SIG-M5 (cell line): ENCODE data around the gene KIF26A.

ENCODE experiments used
- DNase-seq: peaks from one replicate; lab custom pipeline; 2025; lab: John Stamatoyannopoulos, UW

KIF26A gene

GRCh38 chr14:104101086-104101621, 37.2 kb upstream of the KIF26A start:
- DNase-seq: no peak

GRCh38 chr14:104101651-104102281, 36.6 kb upstream of the KIF26A start:
- no peak for DNase-seq

- no peak for DNase-seq
Observed at GRCh38 chr14:104102282-104102914, 36.0 kb upstream of the KIF26A start.

GRCh38 chr14:104103061-104103445, 35.3 kb upstream of the KIF26A start:
- no peak for DNase-seq

GRCh38 chr14:104103446-104104075, 34.8 kb upstream of the KIF26A start:
- no peak for DNase-seq

GRCh38 chr14:104104076-104104901, 34.1 kb upstream of the KIF26A start:
- DNase-seq: no peak

- no peak for DNase-seq
Observed at GRCh38 chr14:104105071-104105821, 33.1 kb upstream of the KIF26A start.

- DNase-seq: no peak
Observed at GRCh38 chr14:104105822-104106470, 32.4 kb upstream of the KIF26A start.

GRCh38 chr14:104106471-104106991, 31.9 kb upstream of the KIF26A start:
- no peak for DNase-seq

GRCh38 chr14:104107101-104107581, 31.2 kb upstream of the KIF26A start:
- no peak for DNase-seq

- no peak for DNase-seq
Observed at GRCh38 chr14:104107611-104108569, 30.5 kb upstream of the KIF26A start.

- DNase-seq: no peak
Observed at GRCh38 chr14:104108570-104109541, 29.5 kb upstream of the KIF26A start.

GRCh38 chr14:104109731-104110361, 28.5 kb upstream of the KIF26A start:
- no peak for DNase-seq

- no peak for DNase-seq
Observed at GRCh38 chr14:104110491-104111209, 27.7 kb upstream of the KIF26A start.

GRCh38 chr14:104111301-104112112, 26.9 kb upstream of the KIF26A start:
- no peak for DNase-seq

GRCh38 chr14:104112113-104112505, 26.3 kb upstream of the KIF26A start:
- DNase-seq: no peak
